HL-60 (cell line): ENCODE measurements around the gene UBE2D3.

Source experiments
- GABPA ChIP-seq: IDR thresholded peaks from 2 replicates; pipeline ENCODE4 v1.6.1; 2012; ENCODE audit warnings: low read depth
- POLR2AphosphoS5 ChIP-seq: IDR thresholded peaks from 2 replicates; pipeline ENCODE4 v1.6.1; 2012; ENCODE audit warnings: low read depth
- SPI1 ChIP-seq: IDR thresholded peaks from 2 replicates; pipeline ENCODE4 v1.6.1; 2012; ENCODE audit warnings: low read depth, mild to moderate bottlenecking, borderline replicate concordance
- TF ChIP-seq, protein P1 (sequence below): IDR thresholded peaks from one replicate; pipeline ENCODE4 v1.5.1; 2011; ENCODE audit warnings: low read length, control low read depth, inconsistent platforms; ENCODE audit not compliant: insufficient read depth
- TF ChIP-seq, protein P2 (sequence below): IDR thresholded peaks from 2 replicates; pipeline ENCODE4 v1.6.1; 2012; ENCODE audit warnings: low read depth; ENCODE audit not compliant: insufficient replicate concordance

DNA sequence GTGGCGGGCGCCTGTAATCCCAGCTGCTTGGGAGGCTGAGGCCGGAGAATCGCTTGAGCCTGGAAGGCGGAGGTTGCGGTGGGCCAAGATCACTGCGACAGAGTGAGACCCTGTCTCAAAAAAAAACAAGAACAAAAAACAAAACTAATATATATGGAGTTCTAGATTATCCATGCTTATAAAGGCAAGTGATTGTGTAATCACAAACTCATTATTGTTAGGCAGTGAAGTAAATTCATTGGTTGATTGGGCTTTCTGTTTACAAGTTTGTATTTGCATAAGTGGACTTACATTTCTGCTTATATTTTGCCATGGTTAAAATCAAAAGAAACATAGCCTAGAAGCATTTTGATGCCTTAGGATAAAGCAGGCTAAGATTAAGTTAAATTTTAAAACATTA is 2.5 kb upstream of the UBE2D3 start:
- TF ChIP-seq POLR2AphosphoS5 (no peak), SPI1 (no peak), GABPA (no peak)
- TF ChIP-seq, protein P1, sequence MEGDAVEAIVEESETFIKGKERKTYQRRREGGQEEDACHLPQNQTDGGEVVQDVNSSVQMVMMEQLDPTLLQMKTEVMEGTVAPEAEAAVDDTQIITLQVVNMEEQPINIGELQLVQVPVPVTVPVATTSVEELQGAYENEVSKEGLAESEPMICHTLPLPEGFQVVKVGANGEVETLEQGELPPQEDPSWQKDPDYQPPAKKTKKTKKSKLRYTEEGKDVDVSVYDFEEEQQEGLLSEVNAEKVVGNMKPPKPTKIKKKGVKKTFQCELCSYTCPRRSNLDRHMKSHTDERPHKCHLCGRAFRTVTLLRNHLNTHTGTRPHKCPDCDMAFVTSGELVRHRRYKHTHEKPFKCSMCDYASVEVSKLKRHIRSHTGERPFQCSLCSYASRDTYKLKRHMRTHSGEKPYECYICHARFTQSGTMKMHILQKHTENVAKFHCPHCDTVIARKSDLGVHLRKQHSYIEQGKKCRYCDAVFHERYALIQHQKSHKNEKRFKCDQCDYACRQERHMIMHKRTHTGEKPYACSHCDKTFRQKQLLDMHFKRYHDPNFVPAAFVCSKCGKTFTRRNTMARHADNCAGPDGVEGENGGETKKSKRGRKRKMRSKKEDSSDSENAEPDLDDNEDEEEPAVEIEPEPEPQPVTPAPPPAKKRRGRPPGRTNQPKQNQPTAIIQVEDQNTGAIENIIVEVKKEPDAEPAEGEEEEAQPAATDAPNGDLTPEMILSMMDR, result no peak
- TF ChIP-seq, protein P2, sequence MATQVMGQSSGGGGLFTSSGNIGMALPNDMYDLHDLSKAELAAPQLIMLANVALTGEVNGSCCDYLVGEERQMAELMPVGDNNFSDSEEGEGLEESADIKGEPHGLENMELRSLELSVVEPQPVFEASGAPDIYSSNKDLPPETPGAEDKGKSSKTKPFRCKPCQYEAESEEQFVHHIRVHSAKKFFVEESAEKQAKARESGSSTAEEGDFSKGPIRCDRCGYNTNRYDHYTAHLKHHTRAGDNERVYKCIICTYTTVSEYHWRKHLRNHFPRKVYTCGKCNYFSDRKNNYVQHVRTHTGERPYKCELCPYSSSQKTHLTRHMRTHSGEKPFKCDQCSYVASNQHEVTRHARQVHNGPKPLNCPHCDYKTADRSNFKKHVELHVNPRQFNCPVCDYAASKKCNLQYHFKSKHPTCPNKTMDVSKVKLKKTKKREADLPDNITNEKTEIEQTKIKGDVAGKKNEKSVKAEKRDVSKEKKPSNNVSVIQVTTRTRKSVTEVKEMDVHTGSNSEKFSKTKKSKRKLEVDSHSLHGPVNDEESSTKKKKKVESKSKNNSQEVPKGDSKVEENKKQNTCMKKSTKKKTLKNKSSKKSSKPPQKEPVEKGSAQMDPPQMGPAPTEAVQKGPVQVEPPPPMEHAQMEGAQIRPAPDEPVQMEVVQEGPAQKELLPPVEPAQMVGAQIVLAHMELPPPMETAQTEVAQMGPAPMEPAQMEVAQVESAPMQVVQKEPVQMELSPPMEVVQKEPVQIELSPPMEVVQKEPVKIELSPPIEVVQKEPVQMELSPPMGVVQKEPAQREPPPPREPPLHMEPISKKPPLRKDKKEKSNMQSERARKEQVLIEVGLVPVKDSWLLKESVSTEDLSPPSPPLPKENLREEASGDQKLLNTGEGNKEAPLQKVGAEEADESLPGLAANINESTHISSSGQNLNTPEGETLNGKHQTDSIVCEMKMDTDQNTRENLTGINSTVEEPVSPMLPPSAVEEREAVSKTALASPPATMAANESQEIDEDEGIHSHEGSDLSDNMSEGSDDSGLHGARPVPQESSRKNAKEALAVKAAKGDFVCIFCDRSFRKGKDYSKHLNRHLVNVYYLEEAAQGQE, result no peak
